K562 (cell line): ENCODE results near the gene FAM117A. TPM values are rescaled to one million over a fixed set of nuclear protein-coding genes. Genes with fewer than 3 reads are reported as not detected.
A peak's percentile ranks its signal among the peaks of the same experiment; 100 is the strongest.

Source experiments
- BRD4 ChIP-seq: fragments of 200-600 bp; sonication (generic); IDR thresholded peaks from 2 replicates; pipeline ENCODE4 v1.6.1; 2017; ENCODE audit warnings: inconsistent platforms
- CGGBP1 ChIP-seq: fragments of 250-450 bp; sonication (Bioruptor Pico); IDR thresholded peaks from 2 replicates; pipeline ENCODE4 v1.9.0; 2021; ENCODE audit warnings: mild to moderate bottlenecking
- CXXC5 ChIP-seq: fragments of 250-450 bp; sonication (Bioruptor Pico); IDR thresholded peaks from 2 replicates; pipeline ENCODE4 v1.8.0; 2022; ENCODE audit warnings: inconsistent platforms, mild to moderate bottlenecking, moderate library complexity
- ETS2 ChIP-seq: IDR thresholded peaks from 2 replicates; pipeline ENCODE4 v1.6.1; 2016; ENCODE audit warnings: borderline replicate concordance, missing genetic modification characterization, mild to moderate bottlenecking, moderate library complexity, missing compliant biosample characterization; ENCODE audit not compliant: poor library complexity, severe bottlenecking
- EZH2 ChIP-seq: IDR thresholded peaks from 2 replicates; pipeline ENCODE4 v1.6.1; 2012; ENCODE audit warnings: low read depth, mild to moderate bottlenecking, inconsistent platforms, low read length, borderline replicate concordance
- HDAC6 ChIP-seq: IDR thresholded peaks from 2 replicates; pipeline ENCODE4 v1.6.1; 2012; ENCODE audit warnings: low read depth, mild to moderate bottlenecking, control low read depth, inconsistent platforms, low read length, moderate library complexity
- HINFP ChIP-seq: fragments of 450-650 bp; conservative IDR thresholded peaks from 2 replicates; pipeline ENCODE4 v1.6.1; 2016; ENCODE audit warnings: missing genetic modification characterization, low read depth, mild to moderate bottlenecking, control low read depth, missing compliant biosample characterization
- POLR2B ChIP-seq: fragments of 450-650 bp; IDR thresholded peaks from 2 replicates; pipeline ENCODE4 v1.6.1; 2018; ENCODE audit warnings: low read depth; ENCODE audit not compliant: partially characterized antibody
- RFX1 ChIP-seq: fragments of 450-650 bp; IDR thresholded peaks from 2 replicates; pipeline ENCODE4 v1.6.1; 2016; ENCODE audit warnings: mild to moderate bottlenecking, moderate library complexity
- SNAPC5 ChIP-seq: fragments of 250-450 bp; sonication (Bioruptor Pico); IDR thresholded peaks from 2 replicates; pipeline ENCODE4 v1.8.0; 2021; ENCODE audit warnings: moderate library complexity, mild to moderate bottlenecking, inconsistent platforms
- YBX1 ChIP-seq: fragments of 450-650 bp; IDR thresholded peaks from 2 replicates; pipeline ENCODE4 v1.7.1; 2016; ENCODE audit warnings: mild to moderate bottlenecking
- ZNF121 ChIP-seq: sonication (generic); formaldehyde crosslinking; conservative IDR thresholded peaks from 2 replicates; pipeline ENCODE4 v1.8.0; 2022; ENCODE audit warnings: missing genetic modification reagents
- ZNF23 ChIP-seq: fragments of 250-450 bp; sonication (Bioruptor Pico); IDR thresholded peaks from 2 replicates; pipeline ENCODE4 v1.4.0; 2020; ENCODE audit warnings: mild to moderate bottlenecking
- ZNF41 ChIP-seq: fragments of 250-450 bp; sonication (Bioruptor Pico); conservative IDR thresholded peaks from 2 replicates; pipeline ENCODE4 v1.4.0; 2020; ENCODE audit warnings: mild to moderate bottlenecking
- ZNF444 ChIP-seq: fragments of 250-450 bp; sonication (Bioruptor Pico); IDR thresholded peaks from 2 replicates; pipeline ENCODE4 v1.4.0; 2020; ENCODE audit warnings: mild to moderate bottlenecking, moderate library complexity
- polyA plus RNA-seq, 8 experiments: library from polyadenylated mRNA; depleted of rRNA in 4 of 8; stranded (reverse) in 5 of 8; unstranded in 3 of 8; fragments of >200 nt; fragmentation: Nextera tagmentation in 2 of 8; fragmentation: Illumina TruSeq in 1 of 8; extraction: Ambion mirVana in 2 of 8; extraction: Trizol in 1 of 8; gene quantifications; 2 replicates each; pipeline versions ENCODE4 v1.2.1 to v1.2.3, GENCODE V29; 2011 to 2014; ENCODE audit warnings: inconsistent platforms in 1 of 8, missing spikeins in 1 of 8
- total RNA-seq, 7 experiments: library from RNA; depleted of rRNA in 6 of 7; stranded (reverse); fragments of >200 nt in 6 of 7; fragmentation: Illumina TruSeq in 2 of 7; extraction: Trizol in 2 of 7; gene quantifications; 2 replicates each; pipeline versions ENCODE4 v1.2.1 to v1.2.3, GENCODE V29; 2011 to 2021; ENCODE audit warnings: low replicate concordance in 1 of 7

Gene FAM117A
- total and polyA plus RNA-seq, 9 of the 15 experiments (the other 6 are each of a cell fraction or from before 2014, with no cell fraction given), result 3.1 to 79.7 (median 36.6) TPM

- TF ChIP-seq ZNF23 (CRISPR knock-in tag) (0 out of 2 replicates have a peak, but pooled peaks have one; percentile 69), ZNF121 (CRISPR knock-in tag) (no peak), POLR2B (peak; percentile 42), HDAC6 (no peak), EZH2 (no peak; the same call in 1 of the 2 replicates), ETS2 (tag) (no peak), CXXC5 (CRISPR knock-in tag) (peak; percentile 99), SNAPC5 (no peak), ZNF41 (CRISPR knock-in tag) (peak; percentile 82; the same call in 1 of the 2 replicates), ZNF444 (CRISPR knock-in tag) (peak; percentile 70; the same call in 1 of the 2 replicates), RFX1 (peak; percentile 61), HINFP (tag) (no peak), BRD4 (no peak), YBX1 (no peak), CGGBP1 (CRISPR knock-in tag) (no peak)
These were observed 24.2 kb downstream of the FAM117A start (continued) for GRCh38 chr17:49739641-49740271.
